GM12864 (cell line): ENCODE measurements around the gene SLC19A2.

Experiments used
- DNase-seq: peaks from one replicate; pipeline ENCODE4 v3.0.0-alpha.2; 2011; ENCODE audit warnings: low read depth
- H3K4me3 ChIP-seq: 2 replicates; pipeline ENCODE4 v1.5.1; 2011; ENCODE audit warnings: mild to moderate bottlenecking, low read depth, low read length, control low read depth
- TF ChIP-seq, protein P1 (sequence below): IDR thresholded peaks from 2 replicates; pipeline ENCODE4 v1.5.1; 2011; ENCODE audit warnings: low read depth, mild to moderate bottlenecking, moderate library complexity, low read length, control low read depth, inconsistent platforms; ENCODE audit errors: missing control alignments

Gene SLC19A2

DNA sequence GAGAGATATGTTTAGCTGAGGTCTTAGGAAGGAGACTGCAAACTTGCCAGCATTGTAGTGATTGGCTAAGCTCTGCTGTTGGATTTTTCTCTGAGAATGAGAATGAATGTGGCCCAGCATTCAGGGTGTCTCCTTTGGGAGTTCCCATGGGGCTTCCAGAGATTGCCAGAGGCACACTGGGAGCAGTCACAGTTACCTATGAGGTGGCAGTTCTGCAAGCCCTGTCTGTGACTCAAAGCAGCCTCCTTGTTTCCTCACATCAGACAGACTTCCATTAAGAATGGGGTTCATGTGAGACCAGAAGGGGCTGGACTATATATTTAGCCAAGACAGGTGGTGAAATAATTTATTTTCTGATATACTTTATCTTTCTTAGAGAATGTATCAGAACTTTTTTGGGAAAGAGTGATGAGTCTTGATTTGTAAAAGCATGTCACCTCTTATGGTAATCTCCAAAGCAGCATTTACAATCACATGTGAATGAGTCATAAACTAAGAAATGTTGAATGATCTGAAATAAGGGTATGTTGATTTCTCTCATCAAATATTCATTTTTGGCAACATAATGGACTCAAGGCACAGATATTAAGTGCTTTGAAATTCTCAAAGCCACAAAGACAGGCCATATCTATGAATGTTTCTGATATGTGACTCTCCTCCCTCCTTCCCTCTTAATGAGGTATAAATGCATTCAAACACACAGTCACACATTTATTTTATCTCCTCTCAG lies 9.5 kb upstream of the SLC19A2 start:
- TF ChIP-seq, protein P1, sequence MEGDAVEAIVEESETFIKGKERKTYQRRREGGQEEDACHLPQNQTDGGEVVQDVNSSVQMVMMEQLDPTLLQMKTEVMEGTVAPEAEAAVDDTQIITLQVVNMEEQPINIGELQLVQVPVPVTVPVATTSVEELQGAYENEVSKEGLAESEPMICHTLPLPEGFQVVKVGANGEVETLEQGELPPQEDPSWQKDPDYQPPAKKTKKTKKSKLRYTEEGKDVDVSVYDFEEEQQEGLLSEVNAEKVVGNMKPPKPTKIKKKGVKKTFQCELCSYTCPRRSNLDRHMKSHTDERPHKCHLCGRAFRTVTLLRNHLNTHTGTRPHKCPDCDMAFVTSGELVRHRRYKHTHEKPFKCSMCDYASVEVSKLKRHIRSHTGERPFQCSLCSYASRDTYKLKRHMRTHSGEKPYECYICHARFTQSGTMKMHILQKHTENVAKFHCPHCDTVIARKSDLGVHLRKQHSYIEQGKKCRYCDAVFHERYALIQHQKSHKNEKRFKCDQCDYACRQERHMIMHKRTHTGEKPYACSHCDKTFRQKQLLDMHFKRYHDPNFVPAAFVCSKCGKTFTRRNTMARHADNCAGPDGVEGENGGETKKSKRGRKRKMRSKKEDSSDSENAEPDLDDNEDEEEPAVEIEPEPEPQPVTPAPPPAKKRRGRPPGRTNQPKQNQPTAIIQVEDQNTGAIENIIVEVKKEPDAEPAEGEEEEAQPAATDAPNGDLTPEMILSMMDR, result no peak
- H3K4me3 ChIP-seq, result no peak overlapping the region
- no peak for DNase-seq

DNA sequence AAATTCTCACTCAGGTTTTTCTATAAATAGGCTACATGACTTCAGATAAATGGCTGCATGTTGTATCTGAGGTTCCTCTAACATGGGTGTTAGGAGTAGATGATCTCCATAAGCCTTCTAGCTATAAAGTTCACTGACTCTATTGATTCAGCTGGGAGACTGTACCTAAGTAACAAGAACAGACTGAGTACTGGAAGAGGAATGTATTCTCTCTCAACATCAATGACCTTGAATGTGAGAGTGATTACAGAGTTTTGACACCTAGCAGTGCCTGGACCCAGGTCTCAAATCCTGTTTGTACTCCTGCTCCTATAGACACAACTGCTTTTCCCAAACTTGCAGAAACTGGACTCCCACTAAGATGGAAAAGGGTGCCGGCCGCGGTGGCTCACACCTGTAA lies 8.6 kb upstream of the SLC19A2 start:
- no peak overlapping the region for H3K4me3 ChIP-seq
- TF ChIP-seq, protein P1, result no peak
- DNase-seq, result no peak

DNA sequence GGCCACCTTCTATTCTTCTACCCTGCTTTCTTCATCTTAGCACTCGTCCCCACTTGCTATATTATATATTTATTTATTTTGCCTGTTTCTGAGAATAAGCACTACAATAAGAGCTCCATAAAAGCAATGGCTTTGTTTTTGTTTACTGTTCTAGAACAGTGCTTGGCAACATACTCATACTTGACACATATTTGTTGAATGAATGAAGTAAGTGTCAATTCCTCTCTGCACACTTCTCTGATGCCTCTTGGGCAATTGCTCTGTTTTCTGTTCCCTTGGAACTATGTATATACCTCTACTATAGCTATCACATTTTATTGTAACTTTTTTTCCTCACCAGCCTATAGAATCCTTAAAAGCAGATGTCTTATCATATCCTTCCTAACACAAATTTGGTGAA lies 7.5 kb upstream of the SLC19A2 start:
- H3K4me3 ChIP-seq, result no peak overlapping the region
- TF ChIP-seq, protein P1, result no peak
- DNase-seq, result no peak

DNA sequence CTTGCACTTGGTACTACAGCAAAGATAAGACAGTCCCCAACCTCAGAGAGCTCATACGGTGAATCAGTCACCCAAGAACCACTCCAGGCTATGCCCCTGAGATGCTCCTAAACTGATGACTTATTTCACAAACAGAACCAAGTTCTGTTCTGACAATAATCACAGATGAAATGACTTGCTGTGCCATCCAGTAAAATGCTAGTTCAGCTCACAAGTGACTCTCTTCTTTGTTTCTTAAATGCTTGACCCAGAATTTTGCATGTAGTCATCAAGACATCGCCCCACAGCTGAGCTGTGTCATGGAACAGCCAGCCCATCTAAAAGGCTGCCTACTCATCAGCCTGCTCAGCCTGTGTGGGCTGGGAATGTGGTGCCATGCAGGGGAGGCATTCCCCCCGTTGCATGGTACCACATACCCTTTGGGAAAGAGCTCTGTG lies 6.1 kb upstream of the SLC19A2 start:
- TF ChIP-seq, protein P1, result no peak
- no peak for DNase-seq
- no peak overlapping the region for H3K4me3 ChIP-seq

DNA sequence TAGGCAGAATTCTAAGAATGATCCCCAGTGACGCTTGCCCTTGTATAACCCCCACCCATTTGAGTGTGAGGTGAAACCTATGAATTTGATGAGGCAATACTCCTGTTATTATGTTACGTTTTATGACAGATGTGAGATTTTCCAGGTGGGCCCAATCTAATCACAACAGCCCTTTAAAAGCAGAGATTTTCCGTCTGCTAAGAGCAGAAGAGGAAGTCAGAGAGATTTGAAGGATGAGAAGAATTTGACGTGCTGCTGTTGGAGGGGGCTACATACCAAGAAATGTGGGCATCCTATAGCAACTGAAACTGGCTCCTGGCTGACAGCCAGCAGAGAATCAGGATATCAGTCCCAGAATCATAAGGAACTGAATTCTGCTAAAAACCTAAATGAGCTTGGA lies 2.4 kb upstream of the SLC19A2 start:
- DNase-seq, result no peak
- H3K4me3 ChIP-seq, result no peak overlapping the region
- TF ChIP-seq, protein P1, result no peak

DNA sequence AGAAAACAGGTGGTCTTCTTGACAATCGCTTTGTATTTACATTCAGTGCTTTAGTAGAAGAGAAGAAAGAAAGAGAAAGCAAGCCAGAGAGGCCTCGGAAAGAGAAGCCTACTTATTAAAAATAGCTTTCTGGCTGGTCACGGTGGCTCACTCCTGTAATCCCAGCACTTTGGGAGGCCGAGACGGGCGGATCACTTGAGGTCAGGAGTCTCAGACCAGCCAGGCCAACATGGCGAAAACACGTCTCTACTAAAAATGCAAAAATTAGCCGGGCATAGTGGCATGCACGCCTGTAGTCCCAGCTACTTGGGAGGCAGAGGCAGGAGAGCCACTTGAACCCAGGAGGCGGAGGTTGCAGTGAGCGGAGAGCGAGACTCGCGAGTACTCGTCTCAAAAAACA lies 1.8 kb upstream of the SLC19A2 start:
- TF ChIP-seq, protein P1, result no peak
- no peak for DNase-seq
- no peak overlapping the region for H3K4me3 ChIP-seq

DNA sequence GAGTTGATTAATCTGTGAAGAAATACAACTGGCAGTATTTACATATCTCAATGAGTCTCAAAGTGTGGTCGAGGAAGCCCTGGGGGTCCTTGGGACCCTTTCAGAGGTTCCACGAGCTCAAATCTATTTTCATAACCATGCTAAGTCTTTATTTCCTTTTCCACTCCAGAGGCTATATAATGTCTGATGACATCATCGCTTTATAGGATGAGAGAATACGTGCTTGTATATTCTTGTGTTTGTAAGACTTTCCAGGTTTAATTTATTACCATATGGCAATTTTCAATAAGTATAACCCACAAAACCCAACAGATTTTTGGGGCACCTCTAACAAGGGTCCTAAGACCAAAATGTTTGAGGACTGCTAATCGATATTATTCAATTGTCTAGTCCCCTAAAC lies 1.4 kb upstream of the SLC19A2 start:
- DNase-seq, result no peak
- H3K4me3 ChIP-seq, result no peak overlapping the region
- TF ChIP-seq, protein P1, result no peak
